Measurements from ENCODE around the gene PLAC8L1. TPM values are rescaled to one million over a fixed set of nuclear protein-coding genes. Genes with fewer than 3 reads are reported as not detected.

The PLAC8L1 gene
- total RNA-seq, 1 experiment from 2014 or later, result 0.77 TPM

DNA sequence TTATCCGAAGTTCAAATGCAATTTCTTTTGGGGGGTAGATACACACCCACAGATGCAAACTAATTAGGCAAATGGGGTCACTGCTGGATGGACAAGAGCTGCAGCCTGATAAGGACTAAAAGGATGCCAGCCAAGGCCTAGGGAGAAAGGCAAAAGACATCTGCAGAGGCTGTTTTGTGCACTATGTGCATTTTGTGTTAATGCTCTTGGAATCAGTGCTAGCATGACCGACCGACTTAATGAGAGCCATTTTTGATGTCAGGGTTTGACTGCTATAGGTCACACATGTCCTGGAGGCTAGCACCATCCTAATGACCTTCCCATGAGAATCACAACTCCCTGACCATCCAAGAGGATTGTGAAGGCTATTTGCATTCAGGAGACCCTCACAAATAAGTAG lies 34.6 kb downstream of the PLAC8L1 start:
- TF ChIP-seq PRRX2 (CRISPR knock-in tag; IDR thresholded peaks at IDR 0.05) (no peak), KAT7 (CRISPR knock-in tag; IDR thresholded peaks at IDR 0.05; ENCODE audit: borderline replicate concordance) (no peak)
- TF ChIP-seq, protein P1, sequence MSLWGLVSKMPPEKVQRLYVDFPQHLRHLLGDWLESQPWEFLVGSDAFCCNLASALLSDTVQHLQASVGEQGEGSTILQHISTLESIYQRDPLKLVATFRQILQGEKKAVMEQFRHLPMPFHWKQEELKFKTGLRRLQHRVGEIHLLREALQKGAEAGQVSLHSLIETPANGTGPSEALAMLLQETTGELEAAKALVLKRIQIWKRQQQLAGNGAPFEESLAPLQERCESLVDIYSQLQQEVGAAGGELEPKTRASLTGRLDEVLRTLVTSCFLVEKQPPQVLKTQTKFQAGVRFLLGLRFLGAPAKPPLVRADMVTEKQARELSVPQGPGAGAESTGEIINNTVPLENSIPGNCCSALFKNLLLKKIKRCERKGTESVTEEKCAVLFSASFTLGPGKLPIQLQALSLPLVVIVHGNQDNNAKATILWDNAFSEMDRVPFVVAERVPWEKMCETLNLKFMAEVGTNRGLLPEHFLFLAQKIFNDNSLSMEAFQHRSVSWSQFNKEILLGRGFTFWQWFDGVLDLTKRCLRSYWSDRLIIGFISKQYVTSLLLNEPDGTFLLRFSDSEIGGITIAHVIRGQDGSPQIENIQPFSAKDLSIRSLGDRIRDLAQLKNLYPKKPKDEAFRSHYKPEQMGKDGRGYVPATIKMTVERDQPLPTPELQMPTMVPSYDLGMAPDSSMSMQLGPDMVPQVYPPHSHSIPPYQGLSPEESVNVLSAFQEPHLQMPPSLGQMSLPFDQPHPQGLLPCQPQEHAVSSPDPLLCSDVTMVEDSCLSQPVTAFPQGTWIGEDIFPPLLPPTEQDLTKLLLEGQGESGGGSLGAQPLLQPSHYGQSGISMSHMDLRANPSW (CRISPR knock-in tag; conservative IDR thresholded peaks at IDR 0.05; ENCODE audit: low read depth), result no peak
- TF ChIP-seq, protein P2, sequence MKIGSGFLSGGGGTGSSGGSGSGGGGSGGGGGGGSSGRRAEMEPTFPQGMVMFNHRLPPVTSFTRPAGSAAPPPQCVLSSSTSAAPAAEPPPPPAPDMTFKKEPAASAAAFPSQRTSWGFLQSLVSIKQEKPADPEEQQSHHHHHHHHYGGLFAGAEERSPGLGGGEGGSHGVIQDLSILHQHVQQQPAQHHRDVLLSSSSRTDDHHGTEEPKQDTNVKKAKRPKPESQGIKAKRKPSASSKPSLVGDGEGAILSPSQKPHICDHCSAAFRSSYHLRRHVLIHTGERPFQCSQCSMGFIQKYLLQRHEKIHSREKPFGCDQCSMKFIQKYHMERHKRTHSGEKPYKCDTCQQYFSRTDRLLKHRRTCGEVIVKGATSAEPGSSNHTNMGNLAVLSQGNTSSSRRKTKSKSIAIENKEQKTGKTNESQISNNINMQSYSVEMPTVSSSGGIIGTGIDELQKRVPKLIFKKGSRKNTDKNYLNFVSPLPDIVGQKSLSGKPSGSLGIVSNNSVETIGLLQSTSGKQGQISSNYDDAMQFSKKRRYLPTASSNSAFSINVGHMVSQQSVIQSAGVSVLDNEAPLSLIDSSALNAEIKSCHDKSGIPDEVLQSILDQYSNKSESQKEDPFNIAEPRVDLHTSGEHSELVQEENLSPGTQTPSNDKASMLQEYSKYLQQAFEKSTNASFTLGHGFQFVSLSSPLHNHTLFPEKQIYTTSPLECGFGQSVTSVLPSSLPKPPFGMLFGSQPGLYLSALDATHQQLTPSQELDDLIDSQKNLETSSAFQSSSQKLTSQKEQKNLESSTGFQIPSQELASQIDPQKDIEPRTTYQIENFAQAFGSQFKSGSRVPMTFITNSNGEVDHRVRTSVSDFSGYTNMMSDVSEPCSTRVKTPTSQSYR (CRISPR knock-in tag; IDR thresholded peaks at IDR 0.05), result no peak
- ChIA-PET POLR2A (no interaction called here), CTCF (interaction anchor here (1.2 kb wide), 1 partner anchor 29 kb away, joined by 5 read pairs; no protein-coding TSS in a partner anchor)
- DNase-seq (ENCODE audit: low spot score) (no peak), ATAC-seq (no peak)
- H3K4me1 Mint-ChIP-seq, result peaks cover 41% of the 10 kb centered on the region
- peaks cover 94% of the 10 kb centered on the region for H3K27me3 Mint-ChIP-seq (ENCODE audit: low read depth)
- no peaks in the 10 kb centered on the region for H3K9me3 Mint-ChIP-seq
- H3K27ac Mint-ChIP-seq, result no peak overlapping the region
- no peak overlapping the region for H3K4me3 Mint-ChIP-seq
- no peaks in the 10 kb centered on the region for H3K36me3 Mint-ChIP-seq

DNA sequence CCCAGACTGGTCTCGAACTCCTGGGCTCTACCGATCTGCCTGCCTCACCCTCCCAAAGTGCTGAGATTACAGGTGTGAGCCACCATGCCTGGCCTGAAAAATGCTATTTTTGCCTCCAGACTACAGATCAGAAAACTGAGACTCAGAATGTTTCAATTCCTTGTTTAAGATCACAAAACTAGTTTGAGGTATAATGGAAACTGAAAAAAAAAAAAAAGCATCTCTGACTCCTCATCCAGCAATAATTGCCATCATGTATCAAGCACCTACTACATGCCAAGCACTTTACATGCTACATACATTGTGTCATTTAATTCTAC lies 35.6 kb downstream of the PLAC8L1 start:
- peaks cover 91% of the 10 kb centered on the region for H3K27me3 Mint-ChIP-seq (ENCODE audit: low read depth)
- no peaks in the 10 kb centered on the region for H3K9me3 Mint-ChIP-seq
- no peak overlapping the region for H3K4me3 Mint-ChIP-seq
- DNase-seq (ENCODE audit: low spot score) (no peak), ATAC-seq (no peak)
- H3K36me3 Mint-ChIP-seq, result no peaks in the 10 kb centered on the region
- ChIA-PET CTCF (no interaction called here), POLR2A (no interaction called here)
- no peak overlapping the region for H3K27ac Mint-ChIP-seq
- TF ChIP-seq, protein P3, sequence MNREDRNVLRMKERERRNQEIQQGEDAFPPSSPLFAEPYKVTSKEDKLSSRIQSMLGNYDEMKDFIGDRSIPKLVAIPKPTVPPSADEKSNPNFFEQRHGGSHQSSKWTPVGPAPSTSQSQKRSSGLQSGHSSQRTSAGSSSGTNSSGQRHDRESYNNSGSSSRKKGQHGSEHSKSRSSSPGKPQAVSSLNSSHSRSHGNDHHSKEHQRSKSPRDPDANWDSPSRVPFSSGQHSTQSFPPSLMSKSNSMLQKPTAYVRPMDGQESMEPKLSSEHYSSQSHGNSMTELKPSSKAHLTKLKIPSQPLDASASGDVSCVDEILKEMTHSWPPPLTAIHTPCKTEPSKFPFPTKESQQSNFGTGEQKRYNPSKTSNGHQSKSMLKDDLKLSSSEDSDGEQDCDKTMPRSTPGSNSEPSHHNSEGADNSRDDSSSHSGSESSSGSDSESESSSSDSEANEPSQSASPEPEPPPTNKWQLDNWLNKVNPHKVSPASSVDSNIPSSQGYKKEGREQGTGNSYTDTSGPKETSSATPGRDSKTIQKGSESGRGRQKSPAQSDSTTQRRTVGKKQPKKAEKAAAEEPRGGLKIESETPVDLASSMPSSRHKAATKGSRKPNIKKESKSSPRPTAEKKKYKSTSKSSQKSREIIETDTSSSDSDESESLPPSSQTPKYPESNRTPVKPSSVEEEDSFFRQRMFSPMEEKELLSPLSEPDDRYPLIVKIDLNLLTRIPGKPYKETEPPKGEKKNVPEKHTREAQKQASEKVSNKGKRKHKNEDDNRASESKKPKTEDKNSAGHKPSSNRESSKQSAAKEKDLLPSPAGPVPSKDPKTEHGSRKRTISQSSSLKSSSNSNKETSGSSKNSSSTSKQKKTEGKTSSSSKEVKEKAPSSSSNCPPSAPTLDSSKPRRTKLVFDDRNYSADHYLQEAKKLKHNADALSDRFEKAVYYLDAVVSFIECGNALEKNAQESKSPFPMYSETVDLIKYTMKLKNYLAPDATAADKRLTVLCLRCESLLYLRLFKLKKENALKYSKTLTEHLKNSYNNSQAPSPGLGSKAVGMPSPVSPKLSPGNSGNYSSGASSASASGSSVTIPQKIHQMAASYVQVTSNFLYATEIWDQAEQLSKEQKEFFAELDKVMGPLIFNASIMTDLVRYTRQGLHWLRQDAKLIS (CRISPR knock-in tag; IDR thresholded peaks at IDR 0.05; ENCODE audit: borderline replicate concordance), result no peak
- no peak for TF ChIP-seq ATF1 (CRISPR knock-in tag; IDR thresholded peaks at IDR 0.05)
- TF ChIP-seq ZNF121 (CRISPR knock-in tag; IDR thresholded peaks at IDR 0.05), result no peak
- TF ChIP-seq, protein P4, sequence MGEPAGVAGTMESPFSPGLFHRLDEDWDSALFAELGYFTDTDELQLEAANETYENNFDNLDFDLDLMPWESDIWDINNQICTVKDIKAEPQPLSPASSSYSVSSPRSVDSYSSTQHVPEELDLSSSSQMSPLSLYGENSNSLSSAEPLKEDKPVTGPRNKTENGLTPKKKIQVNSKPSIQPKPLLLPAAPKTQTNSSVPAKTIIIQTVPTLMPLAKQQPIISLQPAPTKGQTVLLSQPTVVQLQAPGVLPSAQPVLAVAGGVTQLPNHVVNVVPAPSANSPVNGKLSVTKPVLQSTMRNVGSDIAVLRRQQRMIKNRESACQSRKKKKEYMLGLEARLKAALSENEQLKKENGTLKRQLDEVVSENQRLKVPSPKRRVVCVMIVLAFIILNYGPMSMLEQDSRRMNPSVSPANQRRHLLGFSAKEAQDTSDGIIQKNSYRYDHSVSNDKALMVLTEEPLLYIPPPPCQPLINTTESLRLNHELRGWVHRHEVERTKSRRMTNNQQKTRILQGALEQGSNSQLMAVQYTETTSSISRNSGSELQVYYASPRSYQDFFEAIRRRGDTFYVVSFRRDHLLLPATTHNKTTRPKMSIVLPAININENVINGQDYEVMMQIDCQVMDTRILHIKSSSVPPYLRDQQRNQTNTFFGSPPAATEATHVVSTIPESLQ (CRISPR knock-in tag; IDR thresholded peaks at IDR 0.05), result no peak
- TF ChIP-seq ELF4 (CRISPR knock-in tag; IDR thresholded peaks at IDR 0.05; ENCODE audit: low read depth), result no peak
- TF ChIP-seq KAT7 (CRISPR knock-in tag; IDR thresholded peaks at IDR 0.05; ENCODE audit: borderline replicate concordance), result no peak
- TF ChIP-seq ZNF396 (CRISPR knock-in tag; IDR thresholded peaks at IDR 0.05; ENCODE audit: borderline replicate concordance), result no peak
- TF ChIP-seq EMX1 (CRISPR knock-in tag; IDR thresholded peaks at IDR 0.05), result no peak
- no peak for TF ChIP-seq CREB1 (CRISPR knock-in tag; IDR thresholded peaks at IDR 0.05)
- TF ChIP-seq TEAD1 (CRISPR knock-in tag; IDR thresholded peaks at IDR 0.05), result no peak
- TF ChIP-seq IRF2 (CRISPR knock-in tag; IDR thresholded peaks at IDR 0.05; ENCODE audit: borderline replicate concordance, low read depth), result no peak
- TF ChIP-seq CREM (CRISPR knock-in tag; IDR thresholded peaks at IDR 0.05), result no peak
- no peak for TF ChIP-seq NFYB (CRISPR knock-in tag; conservative IDR thresholded peaks at IDR 0.05; ENCODE audit: low read depth)
- no peak for TF ChIP-seq RORB (CRISPR knock-in tag; IDR thresholded peaks at IDR 0.05)
- TF ChIP-seq GABPB1 (CRISPR knock-in tag; IDR thresholded peaks at IDR 0.05), result no peak
- no peak for TF ChIP-seq NFATC4 (CRISPR knock-in tag; IDR thresholded peaks at IDR 0.05)
- no peak for TF ChIP-seq FOXJ3 (CRISPR knock-in tag; IDR thresholded peaks at IDR 0.05; ENCODE audit: borderline replicate concordance)
- no peak for TF ChIP-seq TEAD4 (CRISPR knock-in tag; IDR thresholded peaks at IDR 0.05)
- no peak for TF ChIP-seq ZBTB21 (CRISPR knock-in tag; IDR thresholded peaks at IDR 0.05; ENCODE audit: borderline replicate concordance)
- TF ChIP-seq, protein P5, sequence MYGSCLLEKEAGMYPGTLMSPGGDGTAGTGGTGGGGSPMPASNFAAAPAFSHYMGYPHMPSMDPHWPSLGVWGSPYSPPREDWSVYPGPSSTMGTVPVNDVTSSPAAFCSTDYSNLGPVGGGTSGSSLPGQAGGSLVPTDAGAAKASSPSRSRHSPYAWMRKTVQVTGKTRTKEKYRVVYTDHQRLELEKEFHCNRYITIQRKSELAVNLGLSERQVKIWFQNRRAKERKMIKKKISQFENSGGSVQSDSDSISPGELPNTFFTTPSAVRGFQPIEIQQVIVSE (CRISPR knock-in tag; IDR thresholded peaks at IDR 0.05; ENCODE audit: borderline replicate concordance), result no peak
- H3K4me1 Mint-ChIP-seq, result peaks cover 34% of the 10 kb centered on the region
